GM13977 (cell line): Measurements from ENCODE around the gene MCU.
"Not testable (repeated sequence)": the region's sequence is repeated elsewhere in the genome, so short reads cannot be mapped to it uniquely, and the experiment has no call there.

ENCODE experiments used
- DNase-seq: peaks from one replicate; pipeline ENCODE4 v3.0.0; 2012; ENCODE audit warnings: low spot score
- in situ Hi-C: fragments of 300-500 bp; cut with MboI; formaldehyde crosslinking; loops from one replicate; pipeline ENCODE4 v1.12.0; 2022; ENCODE audit warnings: low sequenced_read_pairs, low pct_unique_long_range_greater_than_20kb, mixed read lengths, inconsistent platforms; ENCODE audit not compliant: unreplicated experiment
- TF ChIP-seq, protein P1 (sequence below): IDR thresholded peaks from 2 replicates; pipeline ENCODE4 v1.5.1; 2012; ENCODE audit warnings: mild to moderate bottlenecking, control low read depth; ENCODE audit not compliant: insufficient read depth; ENCODE audit errors: extremely low read depth, missing control alignments

Gene MCU, protein sequence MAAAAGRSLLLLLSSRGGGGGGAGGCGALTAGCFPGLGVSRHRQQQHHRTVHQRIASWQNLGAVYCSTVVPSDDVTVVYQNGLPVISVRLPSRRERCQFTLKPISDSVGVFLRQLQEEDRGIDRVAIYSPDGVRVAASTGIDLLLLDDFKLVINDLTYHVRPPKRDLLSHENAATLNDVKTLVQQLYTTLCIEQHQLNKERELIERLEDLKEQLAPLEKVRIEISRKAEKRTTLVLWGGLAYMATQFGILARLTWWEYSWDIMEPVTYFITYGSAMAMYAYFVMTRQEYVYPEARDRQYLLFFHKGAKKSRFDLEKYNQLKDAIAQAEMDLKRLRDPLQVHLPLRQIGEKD

DNA sequence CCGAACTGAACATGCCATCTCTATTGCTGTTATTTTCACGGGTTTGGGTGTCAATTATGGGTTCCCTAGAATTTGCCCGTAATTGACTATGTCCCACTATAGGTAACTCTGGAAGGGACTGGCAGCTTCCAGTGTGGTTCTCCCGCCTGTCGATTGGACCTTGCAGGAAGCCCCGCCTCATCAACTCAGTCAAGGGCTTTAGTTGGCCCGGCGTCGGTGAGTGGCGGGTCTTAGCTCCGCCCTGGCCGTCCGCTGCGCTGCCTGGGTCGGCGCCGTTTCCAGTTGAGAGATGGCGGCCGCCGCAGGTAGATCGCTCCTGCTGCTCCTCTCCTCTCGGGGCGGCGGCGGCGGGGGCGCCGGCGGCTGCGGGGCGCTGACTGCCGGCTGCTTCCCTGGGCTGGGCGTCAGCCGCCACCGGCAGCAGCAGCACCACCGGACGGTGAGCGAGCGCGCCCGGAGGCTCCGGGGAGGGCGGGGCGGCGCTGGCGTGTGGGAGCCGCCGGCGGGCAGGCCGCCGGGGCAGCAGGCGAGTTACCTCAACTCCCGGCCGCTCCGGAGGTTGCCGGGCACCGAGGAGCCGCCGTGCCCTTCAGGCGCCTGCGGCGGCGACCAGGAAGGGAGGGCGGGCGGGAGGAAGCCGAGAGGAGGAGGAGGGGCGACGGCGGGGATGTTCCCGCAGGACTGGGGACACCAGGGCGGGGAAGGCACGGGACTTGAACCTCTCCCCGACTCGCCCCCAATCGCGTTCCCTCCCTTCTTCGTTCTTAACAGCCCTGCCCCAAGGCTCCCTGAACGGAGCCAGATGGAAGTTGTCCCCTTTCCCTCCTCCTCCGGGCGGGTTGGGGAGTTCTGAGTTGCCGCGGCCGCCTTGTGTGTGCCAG is at the start of gene MCU:
Gene MCU (plus strand): TSS at position 281 of the 881 bp plus-strand sequence. CDS start 9 bp downstream, at position 290.
- DNase-seq, result peak; percentile 94
- TF ChIP-seq, protein P1, sequence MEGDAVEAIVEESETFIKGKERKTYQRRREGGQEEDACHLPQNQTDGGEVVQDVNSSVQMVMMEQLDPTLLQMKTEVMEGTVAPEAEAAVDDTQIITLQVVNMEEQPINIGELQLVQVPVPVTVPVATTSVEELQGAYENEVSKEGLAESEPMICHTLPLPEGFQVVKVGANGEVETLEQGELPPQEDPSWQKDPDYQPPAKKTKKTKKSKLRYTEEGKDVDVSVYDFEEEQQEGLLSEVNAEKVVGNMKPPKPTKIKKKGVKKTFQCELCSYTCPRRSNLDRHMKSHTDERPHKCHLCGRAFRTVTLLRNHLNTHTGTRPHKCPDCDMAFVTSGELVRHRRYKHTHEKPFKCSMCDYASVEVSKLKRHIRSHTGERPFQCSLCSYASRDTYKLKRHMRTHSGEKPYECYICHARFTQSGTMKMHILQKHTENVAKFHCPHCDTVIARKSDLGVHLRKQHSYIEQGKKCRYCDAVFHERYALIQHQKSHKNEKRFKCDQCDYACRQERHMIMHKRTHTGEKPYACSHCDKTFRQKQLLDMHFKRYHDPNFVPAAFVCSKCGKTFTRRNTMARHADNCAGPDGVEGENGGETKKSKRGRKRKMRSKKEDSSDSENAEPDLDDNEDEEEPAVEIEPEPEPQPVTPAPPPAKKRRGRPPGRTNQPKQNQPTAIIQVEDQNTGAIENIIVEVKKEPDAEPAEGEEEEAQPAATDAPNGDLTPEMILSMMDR, result no peak
- in situ Hi-C loops, result no loop called here

DNA sequence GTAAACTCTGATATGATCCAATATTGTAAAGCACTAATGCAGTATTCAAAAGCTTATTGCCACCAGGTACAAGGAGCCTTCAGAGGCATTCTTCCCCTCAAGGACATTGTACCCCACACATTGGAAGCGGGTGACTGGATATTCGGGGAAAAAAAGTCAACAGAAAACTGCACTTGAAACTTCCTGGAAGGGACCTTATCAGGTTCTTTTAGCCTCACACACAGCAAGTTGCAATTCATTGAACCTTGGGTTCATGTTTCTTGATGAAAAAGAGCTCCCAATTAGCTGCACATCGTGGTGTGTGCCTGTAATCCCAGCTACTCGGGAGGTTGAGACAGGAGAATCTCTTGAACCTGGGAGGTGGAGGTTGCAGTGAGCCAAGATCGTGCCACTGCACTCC is 49.6 kb upstream of the MCU start:
- DNase-seq, result no peak
- TF ChIP-seq, protein P1, result no peak
- in situ Hi-C loops, result no loop called here

DNA sequence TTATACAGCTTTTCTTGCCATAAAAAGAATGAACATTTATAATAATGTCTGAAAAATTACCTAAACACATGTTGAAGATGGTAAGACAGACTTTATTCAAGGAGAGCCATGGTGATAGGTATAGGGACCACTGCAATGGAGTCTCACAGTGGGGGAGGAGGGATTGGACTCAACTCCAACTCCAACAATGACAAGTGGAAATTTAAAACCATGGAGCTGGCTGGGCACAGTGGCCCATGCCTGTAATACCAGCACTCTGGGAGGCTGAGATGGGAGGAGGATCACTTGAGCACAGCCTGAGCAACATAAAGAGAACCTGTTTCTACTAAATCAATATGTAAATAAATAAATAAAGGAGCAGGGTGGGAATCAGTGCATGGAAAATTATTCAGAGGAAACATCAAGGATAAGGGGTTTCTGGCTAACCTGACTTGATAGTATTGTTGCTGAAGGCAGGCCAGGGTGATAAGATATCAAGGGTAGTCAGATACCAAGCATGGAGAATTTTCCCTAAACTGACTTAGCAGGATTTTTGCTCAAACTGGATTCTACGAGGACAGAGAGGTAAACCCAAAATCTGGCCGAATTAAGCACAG is 46.6 kb upstream of the MCU start:
- DNase-seq, result no peak
- in situ Hi-C loops, result no loop called here
- TF ChIP-seq, protein P1, result no peak

DNA sequence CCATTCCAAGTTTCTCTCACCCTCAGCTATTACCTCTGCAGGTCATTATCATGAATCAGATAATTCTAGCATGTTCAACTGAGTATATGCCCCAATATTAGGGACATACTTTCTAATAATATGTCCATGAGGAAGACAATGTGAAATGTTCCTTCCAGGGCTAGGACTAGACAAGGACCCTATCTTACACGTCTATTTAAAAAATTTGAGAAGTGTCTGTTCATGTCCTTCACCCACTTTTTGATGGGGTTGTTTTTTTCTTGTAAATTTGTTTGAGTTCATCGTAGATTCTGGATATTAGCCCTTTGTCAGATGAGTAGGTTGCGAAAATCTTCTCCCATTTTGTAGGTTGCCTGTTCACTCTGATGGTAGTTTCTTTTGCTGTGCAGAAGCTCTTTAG is 45.0 kb upstream of the MCU start:
- DNase-seq, in situ Hi-C loops: not testable (repeated sequence)

DNA sequence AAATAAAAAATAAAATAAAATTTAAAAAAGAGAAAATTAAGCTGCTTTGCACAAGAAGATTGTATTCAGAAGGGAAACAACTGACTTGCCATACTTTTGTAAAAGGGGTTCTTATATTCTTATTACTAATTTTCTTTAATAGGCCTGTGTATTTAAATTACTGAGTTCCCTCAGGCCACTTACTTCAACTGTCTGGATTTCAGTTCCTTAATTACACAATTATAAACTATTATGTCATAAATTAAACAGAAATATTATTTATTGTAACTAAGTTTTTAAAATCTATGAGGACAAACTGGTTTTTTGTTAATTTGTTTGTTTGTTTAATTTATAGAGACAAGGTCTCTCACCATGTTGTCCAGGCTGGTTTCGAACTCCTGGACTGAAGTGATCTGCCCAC is 43.6 kb upstream of the MCU start:
- DNase-seq, result no peak
- TF ChIP-seq, protein P1, result no peak
- in situ Hi-C loops, result no loop called here

DNA sequence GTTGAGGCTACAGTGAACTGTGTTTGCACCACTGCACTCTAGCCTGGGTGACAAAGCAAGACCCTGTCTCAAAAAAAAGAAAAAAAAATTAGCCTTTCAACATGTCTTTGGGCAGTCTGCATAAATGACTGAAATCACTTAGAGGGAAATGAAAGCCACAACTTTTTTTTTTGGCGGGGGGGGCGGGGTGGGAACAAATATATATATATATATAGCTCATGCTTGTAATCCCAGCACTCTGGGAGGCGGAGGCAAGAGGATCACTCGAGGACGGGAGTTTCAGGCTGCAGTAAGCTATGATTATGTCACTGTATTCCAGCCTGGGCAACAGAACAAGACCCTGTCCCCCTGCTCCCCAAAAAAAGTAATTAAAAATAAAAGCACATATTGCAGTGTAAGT is 42.7 kb upstream of the MCU start:
- in situ Hi-C loops, result no loop called here
- TF ChIP-seq, protein P1, result no peak
- no peak for DNase-seq
